NOMO-1 treated with dmso at 0.1 percent for 144 hours (cell line): ENCODE measurements around the gene KRT84.
A peak's percentile ranks its signal among the peaks of the same experiment; 100 is the strongest.

Source experiments
- DNase-seq: peaks from one replicate; lab custom pipeline; 2025; ENCODE audit not compliant: unreplicated experiment; lab: John Stamatoyannopoulos, UW

Gene KRT84

GRCh38 chr12:52389313-52390207 is 4.1 kb upstream of the KRT84 start:
- DNase-seq: no peak

- no peak for DNase-seq
Observed at GRCh38 chr12:52387859-52388258, 2.4 kb upstream of the KRT84 start.

- DNase-seq: no peak
Observed at GRCh38 chr12:52383331-52383730, 2.1 kb downstream of the KRT84 start.

GRCh38 chr12:52382854-52383253 is 2.6 kb downstream of the KRT84 start:
- DNase-seq: no peak

GRCh38 chr12:52381206-52381605 is 4.2 kb downstream of the KRT84 start:
- DNase-seq: no peak

- no peak for DNase-seq
Observed at GRCh38 chr12:52380271-52380694, 5.2 kb downstream of the KRT84 start.

- no peak for DNase-seq
Observed at GRCh38 chr12:52379536-52379935, 5.9 kb downstream of the KRT84 start.

GRCh38 chr12:52378091-52378490 is 7.4 kb downstream of the KRT84 start:
- DNase-seq: no peak

- no peak for DNase-seq
Observed at GRCh38 chr12:52377266-52377665, 8.2 kb downstream of the KRT84 start.

- DNase-seq: peak; percentile 8
Observed at GRCh38 chr12:52372216-52373154, 13.0 kb downstream of the KRT84 start.

- DNase-seq: no peak
Observed at GRCh38 chr12:52371716-52372115, 13.7 kb downstream of the KRT84 start.

- DNase-seq: no peak
Observed at GRCh38 chr12:52370926-52371608, 14.4 kb downstream of the KRT84 start.

- DNase-seq: no peak
Observed at GRCh38 chr12:52369809-52370208, 15.6 kb downstream of the KRT84 start.

GRCh38 chr12:52369211-52369610 is 16.2 kb downstream of the KRT84 start:
- DNase-seq: no peak

GRCh38 chr12:52368508-52368907 is 16.9 kb downstream of the KRT84 start:
- DNase-seq: no peak

- DNase-seq: no peak
Observed at GRCh38 chr12:52367876-52368275, 17.6 kb downstream of the KRT84 start.

- no peak for DNase-seq
Observed at GRCh38 chr12:52366738-52367485, 18.5 kb downstream of the KRT84 start, which contains the start of gene KRT85. Gene KRT85, minus strand, starts transcription at chr12:52367481. Its CDS starts 76 bp downstream, at chr12:52367405.

GRCh38 chr12:52364901-52365489 is 20.5 kb downstream of the KRT84 start:
- no peak for DNase-seq

GRCh38 chr12:52364061-52364460 is 21.4 kb downstream of the KRT84 start:
- no peak for DNase-seq

GRCh38 chr12:52363111-52363679 is 22.3 kb downstream of the KRT84 start:
- DNase-seq: no peak
